ENCODE results near the gene HBS1L.
A peak's percentile ranks its signal among the peaks of the same experiment; 100 is the strongest.
"Not testable (repeated sequence)": the region's sequence is repeated elsewhere in the genome, so short reads cannot be mapped to it uniquely, and the experiment has no call there.

HBS1L gene

DNA sequence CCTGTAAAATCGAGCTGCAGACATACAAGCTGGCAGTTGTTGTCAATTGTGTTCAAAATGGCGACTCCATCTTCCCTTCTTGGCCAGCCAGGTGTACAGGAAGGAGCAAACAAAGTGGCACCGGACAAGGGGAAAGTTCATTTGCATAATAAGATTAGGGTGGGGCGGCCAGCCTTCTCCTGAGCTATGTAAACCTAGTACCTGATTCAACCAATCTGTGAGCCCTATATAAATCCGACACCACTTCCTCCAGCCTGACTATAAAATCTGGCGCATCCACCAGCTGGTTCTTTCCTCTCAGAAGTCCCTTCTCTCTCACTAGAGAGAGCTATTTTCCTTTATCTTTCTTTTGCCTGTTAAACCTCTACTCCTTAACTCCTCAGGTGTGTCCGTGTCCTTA lies 8.1 kb upstream of the HBS1L start:
- Histone ChIP-seq H3K27ac (ENCODE audit: low read depth, low read length) (peak overlapping the region; percentile 31; the same call in 1 of the 2 replicates), H3F3A (ENCODE audit: control insufficient read depth, insufficient read depth) (no peaks in the 10 kb centered on the region), H4K20me1 (ENCODE audit: control insufficient read depth, insufficient read depth, low read depth, low read length) (no peaks in the 10 kb centered on the region), H3K9me2 (replicated peaks; ENCODE audit: control insufficient read depth, low read length) (no peaks in the 10 kb centered on the region), H3K36me3 (ENCODE audit: control insufficient read depth, low read length) (no peaks in the 10 kb centered on the region), H3K79me2 (ENCODE audit: control insufficient read depth, low read length) (no peaks in the 10 kb centered on the region), H3K27me3 (ENCODE audit: control insufficient read depth, low read length) (no peaks in the 10 kb centered on the region), H3K4me2 (ENCODE audit: low read length) (peak overlapping the region; percentile 48), H3K4me1 (ENCODE audit: control insufficient read depth, low read length) (peaks cover 25% of the 10 kb centered on the region), H3K4me3 (ENCODE audit: low read length) (peak overlapping the region; percentile 36), H3K9me3 (ENCODE audit: control insufficient read depth, insufficient read depth, low read length) (no peaks in the 10 kb centered on the region)
- no peak for TF ChIP-seq EZH2phosphoT487 (IDR thresholded peaks at IDR 0.05; ENCODE audit: borderline replicate concordance, low read length)
- TF ChIP-seq, protein P1, sequence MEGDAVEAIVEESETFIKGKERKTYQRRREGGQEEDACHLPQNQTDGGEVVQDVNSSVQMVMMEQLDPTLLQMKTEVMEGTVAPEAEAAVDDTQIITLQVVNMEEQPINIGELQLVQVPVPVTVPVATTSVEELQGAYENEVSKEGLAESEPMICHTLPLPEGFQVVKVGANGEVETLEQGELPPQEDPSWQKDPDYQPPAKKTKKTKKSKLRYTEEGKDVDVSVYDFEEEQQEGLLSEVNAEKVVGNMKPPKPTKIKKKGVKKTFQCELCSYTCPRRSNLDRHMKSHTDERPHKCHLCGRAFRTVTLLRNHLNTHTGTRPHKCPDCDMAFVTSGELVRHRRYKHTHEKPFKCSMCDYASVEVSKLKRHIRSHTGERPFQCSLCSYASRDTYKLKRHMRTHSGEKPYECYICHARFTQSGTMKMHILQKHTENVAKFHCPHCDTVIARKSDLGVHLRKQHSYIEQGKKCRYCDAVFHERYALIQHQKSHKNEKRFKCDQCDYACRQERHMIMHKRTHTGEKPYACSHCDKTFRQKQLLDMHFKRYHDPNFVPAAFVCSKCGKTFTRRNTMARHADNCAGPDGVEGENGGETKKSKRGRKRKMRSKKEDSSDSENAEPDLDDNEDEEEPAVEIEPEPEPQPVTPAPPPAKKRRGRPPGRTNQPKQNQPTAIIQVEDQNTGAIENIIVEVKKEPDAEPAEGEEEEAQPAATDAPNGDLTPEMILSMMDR (IDR thresholded peaks at IDR 0.05; ENCODE audit: low read depth, low read length, poor library complexity, severe bottlenecking): no peak

DNA sequence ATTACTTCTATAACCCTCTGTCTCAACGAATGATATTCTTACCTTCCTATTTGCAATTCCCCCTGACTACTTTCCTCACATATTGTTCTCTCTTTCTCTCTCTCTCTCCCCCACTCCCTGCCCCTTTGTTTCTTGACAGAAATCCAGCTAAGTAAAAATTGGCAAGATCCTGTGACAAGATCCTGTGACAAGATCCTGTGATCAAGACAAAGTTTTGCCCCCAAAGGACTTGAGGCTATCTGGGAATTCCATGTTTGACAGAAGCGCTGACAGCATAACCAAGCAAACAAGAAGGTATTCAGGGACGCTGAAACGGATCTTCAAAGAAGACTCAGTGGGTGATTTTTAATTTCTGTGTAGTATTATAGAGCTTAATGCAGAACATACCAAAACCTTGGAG lies 5.5 kb upstream of the HBS1L start:
- Histone ChIP-seq H3K79me2 (ENCODE audit: control insufficient read depth, low read length) (no peaks in the 10 kb centered on the region), H3K36me3 (ENCODE audit: control insufficient read depth, low read length) (no peaks in the 10 kb centered on the region), H3K4me1 (ENCODE audit: control insufficient read depth, low read length) (peaks cover 28% of the 10 kb centered on the region), H4K20me1 (ENCODE audit: control insufficient read depth, insufficient read depth, low read depth, low read length) (no peaks in the 10 kb centered on the region), H3K4me3 (ENCODE audit: low read length) (no peak overlapping the region), H3K9me3 (ENCODE audit: control insufficient read depth, insufficient read depth, low read length) (no peaks in the 10 kb centered on the region), H3K9me2 (replicated peaks; ENCODE audit: control insufficient read depth, low read length) (no peaks in the 10 kb centered on the region), H3K27ac (ENCODE audit: low read depth, low read length) (no peak overlapping the region), H3F3A (ENCODE audit: control insufficient read depth, insufficient read depth) (no peaks in the 10 kb centered on the region), H3K27me3 (ENCODE audit: control insufficient read depth, low read length) (no peaks in the 10 kb centered on the region), H3K4me2 (ENCODE audit: low read length) (no peak overlapping the region)
- TF ChIP-seq, protein P1 (IDR thresholded peaks at IDR 0.05; ENCODE audit: low read depth, low read length, poor library complexity, severe bottlenecking): no peak
- no peak for TF ChIP-seq EZH2phosphoT487 (IDR thresholded peaks at IDR 0.05; ENCODE audit: borderline replicate concordance, low read length)

DNA sequence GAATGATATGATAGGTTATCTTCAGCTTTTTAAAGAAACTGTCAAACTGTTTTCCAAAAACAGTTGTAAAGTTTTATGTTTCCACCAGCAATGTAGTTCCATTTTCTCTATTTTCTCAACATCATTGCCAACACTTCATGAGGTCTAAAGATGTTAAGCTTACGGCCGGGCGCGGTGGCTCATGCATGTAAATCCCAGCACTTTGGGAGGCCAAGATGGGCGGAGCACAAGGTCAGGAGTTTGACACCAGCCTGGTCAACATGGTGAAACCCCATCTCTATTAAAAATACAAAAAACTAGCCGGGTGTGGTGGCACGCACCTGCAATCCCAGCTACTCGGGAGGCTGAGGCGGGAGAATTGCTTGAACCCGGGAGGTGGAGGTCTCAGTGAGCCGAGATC lies 3.7 kb upstream of the HBS1L start:
- not testable (repeated sequence) for H3K27ac ChIP-seq (ENCODE audit: low read depth, low read length); H3K4me2 ChIP-seq (ENCODE audit: low read length); H3K9me3 ChIP-seq (ENCODE audit: control insufficient read depth, insufficient read depth, low read length); H3K36me3 ChIP-seq (ENCODE audit: control insufficient read depth, low read length); H3K27me3 ChIP-seq (ENCODE audit: control insufficient read depth, low read length); H4K20me1 ChIP-seq (ENCODE audit: control insufficient read depth, insufficient read depth, low read depth, low read length); H3F3A ChIP-seq (ENCODE audit: control insufficient read depth, insufficient read depth); H3K4me3 ChIP-seq (ENCODE audit: low read length); H3K9me2 ChIP-seq (replicated peaks; ENCODE audit: control insufficient read depth, low read length)
- H3K4me1 ChIP-seq (ENCODE audit: control insufficient read depth, low read length): peaks cover 34% of the 10 kb centered on the region
- peaks cover 13% of the 10 kb centered on the region for H3K79me2 ChIP-seq (ENCODE audit: control insufficient read depth, low read length)

DNA sequence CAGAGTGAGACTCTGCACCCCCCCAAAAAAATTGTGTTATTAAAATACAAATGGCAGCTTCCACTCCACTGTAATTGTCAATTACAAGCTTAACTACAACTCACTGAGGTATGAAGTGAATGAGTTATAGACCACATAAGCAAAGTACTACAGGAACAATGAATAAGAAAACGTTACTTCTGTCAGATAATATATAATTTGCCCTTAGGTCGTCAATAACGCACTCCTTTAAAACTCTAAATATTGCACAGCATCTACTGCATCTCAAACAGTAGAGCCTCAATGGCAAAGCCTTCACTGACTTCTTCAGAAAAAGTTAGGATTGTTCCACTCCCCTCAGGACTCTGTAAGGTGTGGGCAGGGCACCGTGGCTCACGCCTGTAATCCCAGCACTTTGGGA lies 2.0 kb upstream of the HBS1L start:
- H3K79me2 ChIP-seq (ENCODE audit: control insufficient read depth, low read length): peaks cover 30% of the 10 kb centered on the region
- no peaks in the 10 kb centered on the region; the same call in 1 of the 2 replicates for H4K20me1 ChIP-seq (ENCODE audit: control insufficient read depth, insufficient read depth, low read depth, low read length)
- H3K9me3 ChIP-seq (ENCODE audit: control insufficient read depth, insufficient read depth, low read length): no peaks in the 10 kb centered on the region
- TF ChIP-seq EZH2phosphoT487 (IDR thresholded peaks at IDR 0.05; ENCODE audit: borderline replicate concordance, low read length): no peak
- TF ChIP-seq, protein P1 (IDR thresholded peaks at IDR 0.05; ENCODE audit: low read depth, low read length, poor library complexity, severe bottlenecking): no peak
- peaks cover 3% of the 10 kb centered on the region; the same call in 1 of the 2 replicates for H3K36me3 ChIP-seq (ENCODE audit: control insufficient read depth, low read length)
- no peak overlapping the region for H3K27ac ChIP-seq (ENCODE audit: low read depth, low read length)
- peaks cover 26% of the 10 kb centered on the region for H3K4me1 ChIP-seq (ENCODE audit: control insufficient read depth, low read length)
- no peak overlapping the region for H3K4me2 ChIP-seq (ENCODE audit: low read length)
- H3K4me3 ChIP-seq (ENCODE audit: low read length): no peak overlapping the region
- no peaks in the 10 kb centered on the region for H3K9me2 ChIP-seq (replicated peaks; ENCODE audit: control insufficient read depth, low read length)
- H3K27me3 ChIP-seq (ENCODE audit: control insufficient read depth, low read length): no peaks in the 10 kb centered on the region
- H3F3A ChIP-seq (ENCODE audit: control insufficient read depth, insufficient read depth): no peaks in the 10 kb centered on the region
